ENCODE results near the gene KIF2C. TPM values are rescaled to one million over a fixed set of nuclear protein-coding genes. Genes with fewer than 3 reads are reported as not detected.

The KIF2C gene
- total and polyA plus RNA-seq, 10 donors: 1.4 to 7.6 (median 4.5) TPM

DNA sequence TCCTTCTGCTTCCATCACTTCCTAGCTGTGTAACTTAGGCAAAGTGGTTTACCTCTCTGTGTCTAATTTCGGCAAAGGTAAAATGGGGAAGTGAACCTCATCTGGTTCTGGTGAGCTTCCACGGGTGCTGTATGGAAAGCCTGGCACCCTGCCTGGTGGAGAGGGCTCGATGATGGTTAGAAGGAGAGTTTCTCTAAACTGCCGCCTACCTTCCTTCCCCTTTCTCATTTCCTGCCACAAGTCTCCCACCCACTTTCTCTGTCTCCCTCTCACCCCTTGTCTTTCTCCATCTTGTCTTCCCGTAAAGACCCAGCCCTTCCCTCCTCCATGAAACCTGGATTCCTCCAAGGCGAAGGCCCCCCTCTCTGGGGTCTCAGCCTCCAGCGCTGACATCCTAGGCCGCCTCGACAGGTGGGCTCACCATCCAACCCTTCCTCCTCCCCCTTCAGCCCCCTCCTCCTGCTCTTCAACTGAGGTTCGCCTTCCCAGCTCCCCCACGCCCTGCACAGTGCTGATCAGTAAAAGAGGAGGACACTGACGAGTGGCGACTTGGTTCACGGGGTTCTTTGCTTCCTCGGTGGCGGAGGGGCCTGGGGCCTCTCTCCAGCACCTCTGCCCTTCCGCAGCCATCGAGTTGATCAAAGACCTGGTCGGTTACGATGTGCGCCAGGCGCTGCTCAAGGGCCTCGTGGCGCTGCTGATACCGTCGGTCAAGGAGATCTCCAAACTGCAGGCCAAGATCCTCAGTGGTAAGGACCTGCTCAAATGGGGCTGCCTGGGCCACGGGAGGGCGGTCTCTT lies 15.9 kb upstream of the KIF2C start:
- 44 to 63% (median 58%) methylated on average over 25 to 28 of the region's 28 CpGs for WGBS, 5 donors
- peak overlapping the region; percentile 57 to 88 (median 79) for H3K27ac ChIP-seq
- DNase-seq: peak; percentile 84
- peaks cover 0 to 12% (median 0%) of the 10 kb centered on the region in 7 donors for H3K27me3 ChIP-seq (replicated peaks in 1 of 7)
- intact Hi-C loops (cut with DNase I; ENCODE audit: low total_unique reads): no loop called here
- peak overlapping the region in 3 of 8 donors; percentile 7 to 32 (median 11) for H3K4me3 ChIP-seq
- H3K4me1 ChIP-seq: peaks cover 4 to 71% (median 39%) of the 10 kb centered on the region in 6 donors
- TF ChIP-seq CTCF (IDR thresholded peaks at IDR 0.05 in 8 of 11, conservative IDR thresholded peaks at IDR 0.05 in 3 of 11) (no peak), POLR2AphosphoS5 (IDR thresholded peaks at IDR 0.05) (peak in 2 of 3 donors; percentile 9 to 64)
- H3K9me3 ChIP-seq: no peaks in the 10 kb centered on the region
- no peaks in the 10 kb centered on the region for H3K36me3 ChIP-seq

- H3K4me3 ChIP-seq: peak overlapping the region in 1 of 8 donors; percentile 32
- TF ChIP-seq CTCF (IDR thresholded peaks at IDR 0.05 in 8 of 11, conservative IDR thresholded peaks at IDR 0.05 in 3 of 11) (no peak), POLR2AphosphoS5 (IDR thresholded peaks at IDR 0.05) (no peak), POLR2A (IDR thresholded peaks at IDR 0.05) (no peak)
- H3K36me3 ChIP-seq: no peaks in the 10 kb centered on the region
- peaks cover 0 to 12% (median 0%) of the 10 kb centered on the region in 7 donors for H3K27me3 ChIP-seq (replicated peaks in 1 of 7)
- peak; percentile 85 for DNase-seq
- H3K4me1 ChIP-seq: peaks cover 8 to 71% (median 45%) of the 10 kb centered on the region in 6 donors
- H3K9me3 ChIP-seq: no peaks in the 10 kb centered on the region
- 72 to 90% (median 81%) methylated on average over 18 to 64 of the region's 64 CpGs for WGBS, 5 donors
- peak overlapping the region in 6 of 8 donors; percentile 60 to 88 (median 80) for H3K27ac ChIP-seq
- intact Hi-C loops (cut with DNase I; ENCODE audit: low total_unique reads): no loop called here
These were observed 15.2 kb upstream of the KIF2C start for GRCh38 chr1:44724296-44724954.

- DNase-seq: no peak
- 74 to 78% (median 75%) methylated on average over 25 to 27 of the region's 27 CpGs for WGBS, 5 donors
- Histone ChIP-seq H3K4me1 (peaks cover 15 to 71% (median 52%) of the 10 kb centered on the region in 6 donors), H3K27ac (peak overlapping the region in 2 of 8 donors; percentile 81 to 88), H3K36me3 (no peaks in the 10 kb centered on the region), H3K27me3 (replicated peaks in 1 of 7) (peaks cover 0 to 12% (median 0%) of the 10 kb centered on the region in 7 donors), H3K4me3 (peak overlapping the region in 1 of 8 donors; percentile 32), H3K9me3 (no peaks in the 10 kb centered on the region)
- no peak for TF ChIP-seq POLR2A (IDR thresholded peaks at IDR 0.05)
- no peak for TF ChIP-seq POLR2AphosphoS5 (IDR thresholded peaks at IDR 0.05)
- no peak for TF ChIP-seq CTCF (IDR thresholded peaks at IDR 0.05 in 8 of 11, conservative IDR thresholded peaks at IDR 0.05 in 3 of 11)
- intact Hi-C loops (cut with DNase I; ENCODE audit: low total_unique reads): no loop called here
These were observed 14.5 kb upstream of the KIF2C start for GRCh38 chr1:44724955-44725698.

Measured in spleen (tissue), 11 donors.